GM23338 (cell line): ENCODE measurements around the gene RBM42. TPM values are rescaled to one million over a fixed set of nuclear protein-coding genes. Genes with fewer than 3 reads are reported as not detected.

Experiments
- ATAC-seq: fragments of 200-7000 bp; cut with Tn5 transposase; 3 replicates; pipeline ENCODE4 v1.9.1; 2020
- DNase-seq: peaks from one replicate; pipeline ENCODE4 v3.0.0-alpha.2; 2015; ENCODE audit warnings: low spot score
- H2AFZ ChIP-seq: fragments of 200-600 bp; sonication (generic); 2 replicates; pipeline ENCODE4 v1.8.0; 2016; ENCODE audit warnings: antibody characterized with exemption, mild to moderate bottlenecking, moderate library complexity
- H3F3A ChIP-seq: fragments of 200-600 bp; sonication (generic); replicated peaks from 2 replicates; pipeline ENCODE4 v1.8.0; 2017; ENCODE audit warnings: antibody characterized with exemption, mixed run types, low read depth
- H3K27ac ChIP-seq: fragments of 200-600 bp; sonication (generic); 2 replicates; pipeline ENCODE4 v1.6.1; 2016; ENCODE audit warnings: low read depth
- H3K27me3 ChIP-seq: fragments of 200-600 bp; sonication (generic); 2 replicates; pipeline ENCODE4 v1.8.0; 2016; ENCODE audit warnings: mild to moderate bottlenecking, mixed run types, moderate library complexity; ENCODE audit not compliant: insufficient read depth
- H3K36me3 ChIP-seq: fragments of 200-600 bp; sonication (generic); 2 replicates; pipeline ENCODE4 v1.8.0; 2016; ENCODE audit warnings: mild to moderate bottlenecking; ENCODE audit not compliant: insufficient read depth
- H3K4me1 ChIP-seq: fragments of 200-600 bp; sonication (generic); 2 replicates; pipeline ENCODE4 v1.8.0; 2016; ENCODE audit warnings: mild to moderate bottlenecking, moderate library complexity; ENCODE audit not compliant: insufficient read depth
- H3K4me2 ChIP-seq: fragments of 200-600 bp; sonication (generic); 2 replicates; pipeline ENCODE4 v1.7.1; 2017; ENCODE audit warnings: mixed run types
- H3K4me3 ChIP-seq: fragments of 200-600 bp; sonication (generic); 2 replicates; pipeline ENCODE4 v1.6.1; 2016; ENCODE audit warnings: mixed run types
- H3K79me2 ChIP-seq: fragments of 200-600 bp; sonication (generic); replicated peaks from 2 replicates; pipeline ENCODE4 v1.8.0; 2017; ENCODE audit warnings: mild to moderate bottlenecking; ENCODE audit not compliant: insufficient read depth
- H3K9me2 ChIP-seq: fragments of 200-600 bp; sonication (generic); 2 replicates; pipeline ENCODE4 v1.8.0; 2017; ENCODE audit not compliant: insufficient read depth
- H4K20me1 ChIP-seq: fragments of 200-600 bp; sonication (generic); replicated peaks from 2 replicates; pipeline ENCODE4 v1.8.0; 2017; ENCODE audit warnings: mild to moderate bottlenecking; ENCODE audit not compliant: insufficient read depth
- H3K27ac Mint-ChIP-seq: 2 replicates; pipeline ENCODE4 v1.8.0; 2020; ENCODE audit warnings: inconsistent platforms, mild to moderate bottlenecking, moderate library complexity, mixed read lengths
- H3K27me3 Mint-ChIP-seq: 3 replicates; pipeline ENCODE4 v1.8.0; 2022; ENCODE audit warnings: low read depth, mild to moderate bottlenecking, moderate library complexity, mixed read lengths, inconsistent platforms; ENCODE audit not compliant: insufficient read depth, poor library complexity
- H3K36me3 Mint-ChIP-seq: 3 replicates; pipeline ENCODE4 v1.8.0; 2021; ENCODE audit warnings: low read depth, mild to moderate bottlenecking, inconsistent platforms, moderate library complexity, mixed read lengths
- H3K4me1 Mint-ChIP-seq: 3 replicates; pipeline ENCODE4 v1.8.0; 2020; ENCODE audit warnings: mild to moderate bottlenecking, inconsistent platforms, mixed read lengths
- H3K4me3 Mint-ChIP-seq: 3 replicates; pipeline ENCODE4 v1.8.0; 2021; ENCODE audit warnings: moderate library complexity, mild to moderate bottlenecking, inconsistent platforms, mixed read lengths
- H3K9me3 Mint-ChIP-seq: 3 replicates; pipeline ENCODE4 v1.8.0; 2020; ENCODE audit warnings: moderate library complexity, mild to moderate bottlenecking, inconsistent platforms, mixed read lengths
- CREB1 ChIP-seq: fragments of 250-450 bp; sonication (Bioruptor Pico); IDR thresholded peaks from 2 replicates; pipeline ENCODE4 v1.5.0; 2020; ENCODE audit warnings: low read depth, mild to moderate bottlenecking, moderate library complexity
- CTCF ChIP-seq, 2 experiments: fragments of 200-600 bp in 1 of 2; sonication (generic) in 1 of 2; conservative IDR thresholded peaks; 2 replicates each; pipeline versions ENCODE4 v1.5.1 to v1.6.1; 2016 to 2017; ENCODE audit warnings: antibody characterized with exemption in 2 of 2, low read depth in 2 of 2, mild to moderate bottlenecking in 2 of 2, moderate library complexity in 1 of 2
- EZH2 ChIP-seq: fragments of 200-600 bp; sonication (generic); IDR thresholded peaks from one replicate; pipeline ENCODE4 v1.8.0; 2017; ENCODE audit warnings: antibody characterized with exemption, mild to moderate bottlenecking, low read depth; ENCODE audit not compliant: unreplicated experiment
- EZH2phosphoT487 ChIP-seq: fragments of 200-600 bp; sonication (generic); IDR thresholded peaks from one replicate; pipeline ENCODE4 v1.8.1; 2018; ENCODE audit warnings: antibody characterized with exemption; ENCODE audit not compliant: unreplicated experiment
- JUNB ChIP-seq: IDR thresholded peaks from one replicate; pipeline ENCODE4 v1.6.1; 2016; ENCODE audit warnings: antibody characterized with exemption; ENCODE audit not compliant: unreplicated experiment
- NANOG ChIP-seq: IDR thresholded peaks from 2 replicates; pipeline ENCODE4 v1.6.1; 2016; ENCODE audit warnings: antibody characterized with exemption, borderline replicate concordance
- POLR2AphosphoS5 ChIP-seq: IDR thresholded peaks from 2 replicates; pipeline ENCODE4 v1.6.1; 2016; ENCODE audit warnings: antibody characterized with exemption, low read depth
- REST ChIP-seq: IDR thresholded peaks from one replicate; pipeline ENCODE4 v1.6.1; 2018; ENCODE audit warnings: antibody characterized with exemption; ENCODE audit not compliant: unreplicated experiment
- STAT1 ChIP-seq: IDR thresholded peaks from one replicate; pipeline ENCODE4 v1.6.1; 2016; ENCODE audit warnings: antibody characterized with exemption; ENCODE audit not compliant: unreplicated experiment
- ZNF114 ChIP-seq: fragments of 250-450 bp; sonication (Bioruptor Pico); IDR thresholded peaks from 2 replicates; pipeline ENCODE4 v1.5.0; 2020; ENCODE audit warnings: mild to moderate bottlenecking, moderate library complexity
- ZNF331 ChIP-seq: fragments of 250-450 bp; sonication (Bioruptor Pico); IDR thresholded peaks from 2 replicates; pipeline ENCODE4 v1.5.0; 2020; ENCODE audit warnings: low read depth, mild to moderate bottlenecking, moderate library complexity
- polyA plus RNA-seq: library from polyadenylated mRNA; unstranded; fragments of >200 nt; fragmentation: Nextera tagmentation; extraction: Ambion mirVana; gene quantifications from 2 replicates; pipeline ENCODE4 v1.2.1, GENCODE V29; 2016
- total RNA-seq: library from RNA; depleted of rRNA; stranded (reverse); fragments of >200 nt; shearing (Covaris generic); gene quantifications from 2 replicates; pipeline ENCODE4 v1.2.3, GENCODE V29; 2014
- TF ChIP-seq, protein P1 (sequence below): IDR thresholded peaks from 2 replicates; pipeline ENCODE4 v1.6.1; 2016; ENCODE audit warnings: antibody characterized with exemption
- TF ChIP-seq, protein P2 (sequence below): fragments of 250-450 bp; sonication (Bioruptor Pico); IDR thresholded peaks from 2 replicates; pipeline ENCODE4 v1.5.0; 2020; ENCODE audit warnings: mild to moderate bottlenecking, moderate library complexity

The RBM42 gene
- total and polyA plus RNA-seq, 2 experiments from 2014 or later = 74.7 to 82.9 TPM

DNA sequence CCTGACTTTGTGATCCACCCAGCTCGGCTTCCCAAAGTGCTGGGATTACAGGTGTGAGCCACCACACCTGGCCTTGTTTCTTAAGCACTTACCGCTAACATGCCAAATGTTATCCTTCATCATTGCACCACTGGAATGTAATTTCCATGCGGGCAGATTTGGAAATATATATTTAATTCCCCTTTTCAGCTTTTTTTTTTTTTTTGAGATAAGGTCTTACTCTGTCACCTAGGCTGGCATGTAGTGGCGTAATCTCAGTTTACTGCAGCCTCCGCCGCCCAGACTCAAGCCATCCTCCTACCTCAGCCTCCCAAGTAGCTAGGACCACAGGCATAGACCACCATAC is 33.1 kb downstream of the RBM42 start:
- no peaks in the 10 kb centered on the region for H3F3A ChIP-seq
- no peak for DNase-seq
- no peaks in the 10 kb centered on the region for H3K27me3 ChIP-seq
- Mint-ChIP-seq H3K4me3 (no peak overlapping the region), H3K9me3 (no peaks in the 10 kb centered on the region; the same call in 2 of the 3 replicates), H3K4me1 (no peaks in the 10 kb centered on the region), H3K27ac (no peak overlapping the region), H3K36me3 (peaks cover 22% of the 10 kb centered on the region), H3K27me3 (peaks cover 12% of the 10 kb centered on the region)
- peaks cover 7% of the 10 kb centered on the region; the same call in 1 of the 2 replicates for H4K20me1 ChIP-seq
- H3K79me2 ChIP-seq = no peaks in the 10 kb centered on the region
- peaks cover 15% of the 10 kb centered on the region for H3K36me3 ChIP-seq
- no peak overlapping the region for H3K27ac ChIP-seq
- no peaks in the 10 kb centered on the region for H3K4me1 ChIP-seq
- no peaks in the 10 kb centered on the region for H3K9me2 ChIP-seq
- ATAC-seq = no peak
- H3K4me2 ChIP-seq = no peak overlapping the region
- TF ChIP-seq, protein P1, sequence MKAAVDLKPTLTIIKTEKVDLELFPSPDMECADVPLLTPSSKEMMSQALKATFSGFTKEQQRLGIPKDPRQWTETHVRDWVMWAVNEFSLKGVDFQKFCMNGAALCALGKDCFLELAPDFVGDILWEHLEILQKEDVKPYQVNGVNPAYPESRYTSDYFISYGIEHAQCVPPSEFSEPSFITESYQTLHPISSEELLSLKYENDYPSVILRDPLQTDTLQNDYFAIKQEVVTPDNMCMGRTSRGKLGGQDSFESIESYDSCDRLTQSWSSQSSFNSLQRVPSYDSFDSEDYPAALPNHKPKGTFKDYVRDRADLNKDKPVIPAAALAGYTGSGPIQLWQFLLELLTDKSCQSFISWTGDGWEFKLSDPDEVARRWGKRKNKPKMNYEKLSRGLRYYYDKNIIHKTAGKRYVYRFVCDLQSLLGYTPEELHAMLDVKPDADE = no peak
- TF ChIP-seq EZH2 = no peak
- TF ChIP-seq CTCF (conservative IDR thresholded peaks at IDR 0.05; ENCODE audit: low read depth in 2 of 2) = no peak
- no peak for TF ChIP-seq REST
- no peak for TF ChIP-seq ZNF114 (CRISPR knock-in tag)
- TF ChIP-seq EZH2phosphoT487 = no peak
- no peak for TF ChIP-seq ZNF331
- no peak for TF ChIP-seq JUNB
- TF ChIP-seq, protein P2, sequence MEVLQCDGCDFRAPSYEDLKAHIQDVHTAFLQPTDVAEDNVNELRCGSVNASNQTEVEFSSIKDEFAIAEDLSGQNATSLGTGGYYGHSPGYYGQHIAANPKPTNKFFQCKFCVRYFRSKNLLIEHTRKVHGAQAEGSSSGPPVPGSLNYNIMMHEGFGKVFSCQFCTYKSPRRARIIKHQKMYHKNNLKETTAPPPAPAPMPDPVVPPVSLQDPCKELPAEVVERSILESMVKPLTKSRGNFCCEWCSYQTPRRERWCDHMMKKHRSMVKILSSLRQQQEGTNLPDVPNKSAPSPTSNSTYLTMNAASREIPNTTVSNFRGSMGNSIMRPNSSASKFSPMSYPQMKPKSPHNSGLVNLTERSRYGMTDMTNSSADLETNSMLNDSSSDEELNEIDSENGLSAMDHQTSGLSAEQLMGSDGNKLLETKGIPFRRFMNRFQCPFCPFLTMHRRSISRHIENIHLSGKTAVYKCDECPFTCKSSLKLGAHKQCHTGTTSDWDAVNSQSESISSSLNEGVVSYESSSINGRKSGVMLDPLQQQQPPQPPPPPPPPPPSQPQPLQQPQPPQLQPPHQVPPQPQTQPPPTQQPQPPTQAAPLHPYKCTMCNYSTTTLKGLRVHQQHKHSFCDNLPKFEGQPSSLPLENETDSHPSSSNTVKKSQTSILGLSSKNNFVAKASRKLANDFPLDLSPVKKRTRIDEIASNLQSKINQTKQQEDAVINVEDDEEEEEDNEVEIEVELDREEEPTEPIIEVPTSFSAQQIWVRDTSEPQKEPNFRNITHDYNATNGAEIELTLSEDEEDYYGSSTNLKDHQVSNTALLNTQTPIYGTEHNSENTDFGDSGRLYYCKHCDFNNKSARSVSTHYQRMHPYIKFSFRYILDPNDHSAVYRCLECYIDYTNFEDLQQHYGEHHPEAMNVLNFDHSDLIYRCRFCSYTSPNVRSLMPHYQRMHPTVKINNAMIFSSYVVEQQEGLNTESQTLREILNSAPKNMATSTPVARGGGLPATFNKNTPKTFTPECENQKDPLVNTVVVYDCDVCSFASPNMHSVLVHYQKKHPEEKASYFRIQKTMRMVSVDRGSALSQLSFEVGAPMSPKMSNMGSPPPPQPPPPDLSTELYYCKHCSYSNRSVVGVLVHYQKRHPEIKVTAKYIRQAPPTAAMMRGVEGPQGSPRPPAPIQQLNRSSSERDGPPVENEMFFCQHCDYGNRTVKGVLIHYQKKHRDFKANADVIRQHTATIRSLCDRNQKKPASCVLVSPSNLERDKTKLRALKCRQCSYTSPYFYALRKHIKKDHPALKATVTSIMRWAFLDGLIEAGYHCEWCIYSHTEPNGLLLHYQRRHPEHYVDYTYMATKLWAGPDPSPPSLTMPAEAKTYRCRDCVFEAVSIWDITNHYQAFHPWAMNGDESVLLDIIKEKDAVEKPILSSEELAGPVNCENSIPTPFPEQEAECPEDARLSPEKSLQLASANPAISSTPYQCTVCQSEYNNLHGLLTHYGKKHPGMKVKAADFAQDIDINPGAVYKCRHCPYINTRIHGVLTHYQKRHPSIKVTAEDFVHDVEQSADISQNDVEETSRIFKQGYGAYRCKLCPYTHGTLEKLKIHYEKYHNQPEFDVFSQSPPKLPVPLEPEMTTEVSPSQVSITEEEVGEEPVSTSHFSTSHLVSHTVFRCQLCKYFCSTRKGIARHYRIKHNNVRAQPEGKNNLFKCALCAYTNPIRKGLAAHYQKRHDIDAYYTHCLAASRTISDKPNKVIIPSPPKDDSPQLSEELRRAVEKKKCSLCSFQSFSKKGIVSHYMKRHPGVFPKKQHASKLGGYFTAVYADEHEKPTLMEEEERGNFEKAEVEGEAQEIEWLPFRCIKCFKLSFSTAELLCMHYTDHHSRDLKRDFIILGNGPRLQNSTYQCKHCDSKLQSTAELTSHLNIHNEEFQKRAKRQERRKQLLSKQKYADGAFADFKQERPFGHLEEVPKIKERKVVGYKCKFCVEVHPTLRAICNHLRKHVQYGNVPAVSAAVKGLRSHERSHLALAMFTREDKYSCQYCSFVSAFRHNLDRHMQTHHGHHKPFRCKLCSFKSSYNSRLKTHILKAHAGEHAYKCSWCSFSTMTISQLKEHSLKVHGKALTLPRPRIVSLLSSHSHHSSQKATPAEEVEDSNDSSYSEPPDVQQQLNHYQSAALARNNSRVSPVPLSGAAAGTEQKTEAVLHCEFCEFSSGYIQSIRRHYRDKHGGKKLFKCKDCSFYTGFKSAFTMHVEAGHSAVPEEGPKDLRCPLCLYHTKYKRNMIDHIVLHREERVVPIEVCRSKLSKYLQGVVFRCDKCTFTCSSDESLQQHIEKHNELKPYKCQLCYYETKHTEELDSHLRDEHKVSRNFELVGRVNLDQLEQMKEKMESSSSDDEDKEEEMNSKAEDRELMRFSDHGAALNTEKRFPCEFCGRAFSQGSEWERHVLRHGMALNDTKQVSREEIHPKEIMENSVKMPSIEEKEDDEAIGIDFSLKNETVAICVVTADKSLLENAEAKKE = no peak
- no peak for TF ChIP-seq NANOG
- TF ChIP-seq STAT1 = no peak
- no peak for TF ChIP-seq CREB1 (CRISPR knock-in tag)
- TF ChIP-seq POLR2AphosphoS5 = no peak
- H2AFZ ChIP-seq = no peak overlapping the region
- no peak overlapping the region for H3K4me3 ChIP-seq
